Daoy (cell line): Measurements from ENCODE around the gene NXPE4. TPM values are rescaled to one million over a fixed set of nuclear protein-coding genes. Genes with fewer than 3 reads are reported as not detected.
"Not testable (repeated sequence)": the region's sequence is repeated elsewhere in the genome, so short reads cannot be mapped to it uniquely, and the experiment has no call there.

ENCODE experiments used
- DNase-seq: peaks from one replicate; pipeline ENCODE4 v3.0.0-alpha.2; 2015; ENCODE audit warnings: low read depth
- total RNA-seq: library from RNA; depleted of rRNA; stranded (reverse); fragments of >200 nt; shearing (Covaris generic); gene quantifications from 2 replicates; pipeline ENCODE4 v1.2.3, GENCODE V29; 2014; rRNA removed

The NXPE4 gene
- not detected in 2 replicates for total RNA-seq

GRCh38 chr11:114595571-114595970, at the start of gene NXPE4:
NXPE4 (minus strand) TSS chr11:114595786; CDS start chr11:114594759, 1,027 bp downstream.
- no peak for DNase-seq

- DNase-seq: not testable (repeated sequence)
Observed at GRCh38 chr11:114639440-114639839, 43.9 kb upstream of the NXPE4 start.

GRCh38 chr11:114631445-114631965, 35.9 kb upstream of the NXPE4 start:
- not testable (repeated sequence) for DNase-seq

GRCh38 chr11:114625294-114625693, 29.7 kb upstream of the NXPE4 start:
- DNase-seq: no peak

GRCh38 chr11:114624455-114625207, 29.0 kb upstream of the NXPE4 start:
- no peak for DNase-seq

GRCh38 chr11:114623720-114624119, 28.1 kb upstream of the NXPE4 start:
- DNase-seq: no peak

- DNase-seq: no peak
Observed at GRCh38 chr11:114622858-114623257, 27.3 kb upstream of the NXPE4 start.

- no peak for DNase-seq
Observed at GRCh38 chr11:114621950-114622809, 26.6 kb upstream of the NXPE4 start.

- no peak for DNase-seq
Observed at GRCh38 chr11:114621072-114621471, 25.5 kb upstream of the NXPE4 start.

- no peak for DNase-seq
Observed at GRCh38 chr11:114619659-114620173, 24.1 kb upstream of the NXPE4 start.

- DNase-seq: no peak
Observed at GRCh38 chr11:114618139-114618538, 22.6 kb upstream of the NXPE4 start.

GRCh38 chr11:114617157-114618124, 21.9 kb upstream of the NXPE4 start:
- DNase-seq: no peak

GRCh38 chr11:114616516-114616915, 20.9 kb upstream of the NXPE4 start:
- no peak for DNase-seq

- no peak for DNase-seq
Observed at GRCh38 chr11:114615448-114616361, 20.1 kb upstream of the NXPE4 start.

GRCh38 chr11:114614127-114614720, 18.6 kb upstream of the NXPE4 start:
- DNase-seq: no peak

- DNase-seq: not testable (repeated sequence)
Observed at GRCh38 chr11:114613094-114613493, 17.5 kb upstream of the NXPE4 start.

GRCh38 chr11:114612686-114613085, 17.1 kb upstream of the NXPE4 start:
- no peak for DNase-seq

- DNase-seq: not testable (repeated sequence)
Observed at GRCh38 chr11:114612199-114612598, 16.6 kb upstream of the NXPE4 start.
